ENCODE data around the gene HOXA6. TPM values are rescaled to one million over a fixed set of nuclear protein-coding genes. Genes with fewer than 3 reads are reported as not detected.

Gene HOXA6
- total RNA-seq, 2 donors from 2014 or later = not detected

DNA sequence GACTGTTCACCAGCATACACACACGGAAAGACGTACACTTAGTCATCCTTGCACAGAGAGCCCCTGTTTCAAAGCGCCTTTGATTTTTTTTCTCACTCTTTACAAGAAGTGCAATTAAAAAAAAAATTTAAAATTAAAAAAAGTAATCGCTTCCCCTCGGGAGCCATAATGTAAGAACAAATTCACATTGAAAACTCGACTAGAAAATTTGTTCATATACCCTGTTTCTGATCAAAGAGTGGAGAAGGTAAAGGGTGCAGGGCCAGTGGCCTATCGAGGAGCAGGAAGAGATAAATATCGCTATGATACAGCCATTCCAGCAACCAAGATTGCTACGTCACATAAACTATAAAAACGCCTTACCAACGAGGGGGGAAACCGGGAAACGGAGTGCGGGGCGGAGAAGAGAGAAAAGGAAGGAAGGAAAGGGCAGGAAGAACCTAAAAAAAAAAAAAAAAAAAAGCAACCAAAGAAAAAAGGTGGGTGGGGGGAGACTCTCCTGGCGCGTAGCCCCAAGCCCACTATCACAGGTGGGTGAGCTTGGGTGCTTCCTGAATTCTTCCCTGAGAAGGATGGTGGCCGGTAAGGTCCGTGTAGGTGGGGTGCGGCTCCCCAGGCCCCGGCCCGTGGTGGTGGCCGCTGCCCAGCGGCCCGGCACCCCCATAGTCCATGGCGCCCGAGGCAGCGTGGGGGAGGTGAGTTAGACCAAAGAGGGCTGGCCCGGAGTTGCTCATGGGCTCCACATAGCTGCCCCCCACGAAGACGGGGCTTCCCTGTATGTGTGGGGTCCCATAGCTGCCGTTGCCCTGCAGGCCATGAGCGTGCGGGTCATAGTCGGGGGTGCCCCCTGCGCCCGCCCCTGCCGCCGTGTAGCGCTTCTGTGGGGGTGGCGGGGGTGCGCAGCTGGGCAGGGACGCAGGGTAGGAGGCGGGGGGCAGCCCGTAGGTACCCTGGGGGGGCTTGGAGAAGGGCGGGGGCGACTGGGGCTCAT, 39.9 kb downstream of the HOXA6 start:
- intact Hi-C loops (cut with DNase I) = no loop called here
- ATAC-seq (peak in 1 of 2 donors; percentile 12), DNase-seq (no peak)

DNA sequence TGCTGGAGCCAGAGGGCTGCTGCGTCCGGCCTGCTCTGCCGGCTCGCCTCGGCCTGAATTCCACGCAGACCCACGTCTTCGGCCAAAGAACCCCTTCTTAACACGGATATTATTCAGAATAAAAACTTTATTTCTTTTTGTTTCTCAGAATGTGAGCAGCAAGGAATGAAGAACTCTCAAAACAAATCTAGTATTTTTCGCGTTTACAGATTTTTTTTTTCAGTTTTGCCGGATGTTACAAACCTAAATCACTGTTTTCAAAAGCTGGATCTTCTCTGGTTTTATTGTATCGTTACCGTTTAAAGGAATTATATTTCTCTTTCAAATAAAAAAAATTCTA, 40.7 kb downstream of the HOXA6 start:
- intact Hi-C loops (cut with DNase I) = no loop called here
- DNase-seq = no peak
- ATAC-seq = no peak

- no peak for DNase-seq
- intact Hi-C loops (cut with DNase I) = no loop called here
- peak in 1 of 2 donors; percentile 27 for ATAC-seq
Observed at GRCh38 chr7:27106181-27106900, 41.2 kb downstream of the HOXA6 start.

- DNase-seq (no peak), ATAC-seq (no peak)
- intact Hi-C loops (cut with DNase I) = no loop called here
Observed at GRCh38 chr7:27105301-27106031, 42.1 kb downstream of the HOXA6 start.

DNA sequence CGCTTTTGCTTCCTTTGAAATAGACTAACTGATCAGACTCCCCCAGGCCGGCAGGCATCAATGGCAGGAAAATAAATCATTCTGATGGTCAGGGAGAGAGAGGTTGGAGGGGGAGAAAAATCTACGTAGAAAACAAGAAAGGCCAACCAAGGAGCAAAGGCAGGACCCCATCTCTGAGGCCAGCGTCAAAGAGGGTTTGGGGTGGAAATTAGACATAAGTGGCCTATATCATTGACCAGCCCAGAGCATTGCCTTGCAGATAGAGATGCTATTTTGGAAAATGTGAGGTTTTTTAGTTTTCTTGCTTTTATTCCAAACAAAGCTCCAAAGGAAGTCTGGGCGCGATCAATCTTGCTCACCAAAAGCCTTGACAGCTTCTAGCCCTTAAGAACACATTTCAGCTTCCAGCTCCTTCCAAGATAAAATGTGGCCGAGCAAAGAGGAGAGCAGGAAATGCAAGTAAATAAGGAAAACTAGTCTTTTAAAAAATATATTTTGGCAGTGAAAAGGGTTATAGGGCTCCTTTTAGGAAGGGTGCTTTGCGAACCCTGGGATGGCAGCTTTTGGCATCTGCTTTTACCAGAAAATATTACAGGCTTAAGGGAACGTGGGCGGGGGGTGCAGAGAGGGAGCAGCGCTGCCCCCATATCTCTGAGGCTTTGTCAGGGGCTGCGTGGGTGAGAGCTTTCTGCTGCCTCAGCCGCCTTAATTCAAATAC, 43.1 kb downstream of the HOXA6 start:
- no peak for DNase-seq
- ATAC-seq = no peak
- intact Hi-C loops (cut with DNase I) = no loop called here

DNA sequence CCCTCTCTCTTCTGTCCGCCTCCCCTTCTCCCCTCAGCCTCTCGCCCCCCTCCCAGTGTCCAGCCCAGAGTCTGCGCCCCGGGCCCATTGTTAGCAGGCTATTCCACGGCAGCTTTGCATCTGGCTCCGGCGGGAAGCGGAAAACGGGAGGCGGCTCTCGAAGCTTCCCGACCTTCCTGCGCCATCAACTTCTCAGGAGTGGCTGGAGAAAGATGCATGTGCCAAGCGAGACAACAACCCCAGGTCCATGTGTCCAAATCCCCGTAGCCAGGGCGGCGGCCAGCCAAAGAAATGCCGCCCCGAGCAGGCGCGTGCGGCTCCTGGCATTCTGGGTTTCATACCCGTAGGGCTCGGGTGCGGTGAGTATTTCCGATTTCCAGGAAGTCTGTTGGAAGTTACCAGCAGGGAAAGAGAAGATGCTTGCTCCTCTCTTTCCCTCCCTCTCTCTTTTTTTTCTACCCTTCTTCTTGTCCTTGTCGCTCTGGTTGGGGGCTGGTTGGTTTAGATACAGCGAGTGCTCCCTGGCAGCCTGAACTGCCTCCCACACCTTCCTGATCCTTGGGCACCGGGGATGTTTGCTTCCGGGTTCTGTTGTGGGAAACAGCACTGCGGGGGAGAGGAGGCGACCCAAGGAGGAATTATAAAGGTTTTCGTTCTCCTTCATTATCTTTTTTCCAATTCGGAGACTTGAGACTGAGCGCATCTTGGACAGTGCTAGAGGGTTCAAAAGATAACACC, 43.9 kb downstream of the HOXA6 start:
- DNase-seq (no peak), ATAC-seq (no peak)
- intact Hi-C loops (cut with DNase I) = no loop called here

DNA sequence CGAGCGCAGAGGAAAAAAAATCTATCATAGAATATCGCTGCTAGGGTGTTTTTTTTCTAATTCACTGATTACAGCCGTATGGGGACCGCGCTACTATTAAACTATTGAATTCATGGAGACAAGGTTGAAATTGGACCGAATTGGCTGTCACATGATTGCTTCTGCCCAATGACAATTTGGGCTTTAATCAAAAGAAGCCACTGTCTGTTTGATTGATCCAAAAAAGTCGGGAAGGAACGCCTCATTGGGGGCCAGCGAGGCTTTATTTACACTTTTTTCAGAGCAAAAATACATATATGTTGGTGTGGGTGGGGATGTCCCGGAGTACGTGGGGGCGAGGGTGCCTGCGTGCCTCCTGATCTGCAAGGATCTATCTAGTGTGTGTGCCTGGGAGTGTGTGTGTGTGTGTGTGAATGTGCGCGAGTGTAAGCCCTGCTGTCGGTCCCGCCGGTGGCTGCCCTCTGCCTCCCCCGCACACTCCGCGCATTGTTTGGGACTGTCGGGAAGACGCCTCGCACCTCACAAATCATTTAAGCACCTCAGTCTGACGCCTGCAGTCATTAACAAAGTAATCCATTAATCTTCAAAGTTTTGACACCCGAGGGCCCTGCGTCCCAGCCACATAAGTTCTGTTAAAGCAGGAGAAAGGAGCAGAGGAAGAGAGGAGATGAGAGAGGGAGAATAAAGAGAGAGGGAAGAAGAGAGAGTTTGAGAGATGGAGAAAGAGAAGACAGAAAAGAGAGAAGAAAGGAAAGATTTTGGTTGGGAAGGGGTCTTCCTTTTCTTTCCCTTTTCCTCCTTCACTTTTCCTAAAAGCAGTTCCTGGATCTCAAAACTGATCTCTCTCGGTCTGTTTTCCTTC, 44.8 kb downstream of the HOXA6 start, which contains the start of gene HOXA2:
TSS of gene HOXA2 (minus strand) at position 103 of the 862 bp plus-strand sequence. CDS start 183 bp downstream, outside the sequence.
- DNase-seq (no peak), ATAC-seq (no peak)
- intact Hi-C loops (cut with DNase I) = no loop called here

GRCh38 chr7:27101957-27102580, 45.5 kb downstream of the HOXA6 start:
- no peak for DNase-seq
- no peak for ATAC-seq
- intact Hi-C loops (cut with DNase I) = no loop called here

DNA sequence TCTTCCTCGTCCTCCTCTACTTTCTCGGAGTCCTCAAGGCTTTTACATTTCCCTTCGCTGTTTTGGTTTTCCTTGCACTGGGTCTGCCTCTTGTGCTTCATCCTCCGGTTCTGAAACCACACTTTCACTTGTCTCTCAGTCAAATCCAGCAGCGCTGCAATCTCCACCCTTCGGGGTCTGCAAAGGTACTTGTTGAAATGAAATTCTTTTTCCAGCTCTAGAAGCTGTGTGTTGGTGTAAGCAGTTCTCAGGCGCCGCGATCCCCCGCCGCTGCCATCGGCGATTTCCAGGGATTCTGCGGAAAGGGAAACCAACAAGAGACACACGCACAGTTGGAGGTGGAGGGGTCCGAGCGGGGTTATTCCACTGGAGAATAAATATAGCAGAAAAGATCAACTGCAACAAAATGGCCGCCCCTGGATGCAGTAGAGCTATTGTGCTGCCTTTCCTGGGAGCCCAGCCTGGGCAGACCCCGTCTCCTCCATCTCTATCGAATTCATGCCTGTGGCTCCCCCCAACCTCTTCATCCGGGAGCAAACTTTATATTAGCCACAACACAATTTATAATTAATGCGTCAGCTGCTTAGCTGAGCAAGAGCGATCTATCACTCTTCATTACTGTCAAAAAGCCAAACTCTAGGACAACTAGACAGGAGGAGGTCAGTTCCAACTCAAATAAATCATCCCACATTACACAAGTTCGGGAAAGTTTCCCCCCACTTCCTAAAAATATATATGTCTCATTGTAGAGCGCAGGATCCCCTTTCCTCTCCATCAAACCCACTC, 46.2 kb downstream of the HOXA6 start:
- ATAC-seq = no peak

GRCh38 chr7:27100694-27101170, 46.8 kb downstream of the HOXA6 start:
- ATAC-seq (no peak), DNase-seq (no peak)
- intact Hi-C loops (cut with DNase I) = no loop called here

More for the DNA sequence above, 46.2 kb downstream of the HOXA6 start:
- DNase-seq = no peak
- intact Hi-C loops (cut with DNase I) = no loop called here

DNA sequence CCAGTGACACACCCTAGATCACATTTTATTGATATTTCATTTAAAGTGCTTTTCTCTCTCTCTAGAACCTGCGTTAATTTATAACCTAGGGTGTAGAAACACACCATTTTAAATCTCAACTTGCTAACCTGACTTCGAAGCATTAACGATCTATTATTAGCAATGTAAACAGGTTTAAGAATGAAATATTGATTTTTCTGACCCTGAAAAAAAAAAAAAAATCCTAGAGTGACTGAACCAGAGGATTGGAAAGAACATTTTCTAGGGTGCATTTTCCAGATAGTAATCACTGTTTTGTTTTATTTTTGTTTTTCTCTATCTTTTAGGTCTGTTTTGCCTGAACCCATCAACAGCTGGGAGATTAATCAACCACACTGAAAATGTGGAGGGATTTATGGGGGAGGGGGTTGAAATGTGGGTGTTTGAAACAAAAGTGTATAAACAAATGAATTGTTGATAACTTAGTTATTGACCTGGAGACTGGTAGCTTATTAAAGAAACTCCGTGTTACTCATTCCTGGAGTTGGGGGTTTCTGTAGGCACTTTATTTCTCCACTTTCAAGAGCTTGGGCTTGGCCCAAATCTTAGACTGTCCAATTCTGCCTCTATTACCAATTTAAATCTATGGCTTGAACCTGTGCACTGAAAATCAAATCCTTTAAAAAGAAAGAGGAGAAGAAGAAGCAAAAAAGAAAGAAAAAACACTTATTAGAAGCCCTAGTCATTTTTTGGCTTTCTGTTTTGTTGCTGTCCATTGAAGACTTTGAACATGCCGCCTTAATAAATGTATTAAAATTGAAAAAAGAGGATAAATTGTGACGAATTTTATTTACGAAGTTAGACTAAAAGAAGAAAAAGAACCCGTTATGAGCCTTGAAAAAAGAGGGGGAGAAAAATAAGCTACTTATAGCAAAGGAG, 47.9 kb downstream of the HOXA6 start:
- intact Hi-C loops (cut with DNase I) = no loop called here
- ATAC-seq = no peak
- DNase-seq = no peak

DNA sequence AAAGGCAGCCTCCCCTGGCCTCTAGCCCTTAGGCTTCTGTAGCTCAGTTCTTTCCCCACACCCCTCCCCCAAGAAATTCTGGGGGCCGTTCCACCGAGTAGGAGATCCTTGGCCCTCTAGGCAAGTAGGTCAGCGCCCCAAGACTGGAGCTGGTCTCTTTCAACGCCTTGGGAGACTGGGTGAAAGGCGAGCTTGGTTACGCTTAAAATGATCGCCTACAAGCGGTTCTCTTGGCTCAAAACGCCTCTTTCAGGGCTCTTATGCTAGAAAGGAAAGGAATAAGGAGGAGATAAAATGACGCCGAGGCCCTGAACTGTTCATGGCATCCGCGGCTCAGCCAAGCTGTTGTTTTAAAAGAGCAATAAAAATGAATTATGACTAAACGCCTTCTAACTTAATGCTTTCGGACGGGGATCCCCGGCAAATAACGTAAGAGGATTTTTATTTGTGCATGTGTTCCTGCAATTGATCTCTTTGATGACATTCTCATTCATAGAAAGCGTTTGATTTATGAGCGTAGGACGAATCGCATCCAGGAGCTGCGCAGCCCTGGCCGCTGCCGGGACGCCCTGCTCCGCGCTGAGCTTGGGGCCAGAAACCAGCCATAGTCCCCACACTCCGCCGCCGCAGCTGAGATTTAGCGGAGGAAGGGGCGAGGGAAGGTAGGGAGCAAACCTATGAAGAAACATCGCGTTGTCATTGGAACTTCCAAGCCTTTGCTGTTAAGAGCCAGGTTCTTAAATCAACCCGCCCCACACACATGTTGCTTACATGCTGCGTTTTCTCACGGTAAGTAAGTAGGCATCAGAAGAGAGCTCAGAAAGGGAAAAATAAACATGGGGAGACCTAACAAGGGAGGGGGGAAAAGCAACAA, 48.8 kb downstream of the HOXA6 start:
- ATAC-seq (no peak), DNase-seq (no peak)
- intact Hi-C loops (cut with DNase I) = no loop called here

DNA sequence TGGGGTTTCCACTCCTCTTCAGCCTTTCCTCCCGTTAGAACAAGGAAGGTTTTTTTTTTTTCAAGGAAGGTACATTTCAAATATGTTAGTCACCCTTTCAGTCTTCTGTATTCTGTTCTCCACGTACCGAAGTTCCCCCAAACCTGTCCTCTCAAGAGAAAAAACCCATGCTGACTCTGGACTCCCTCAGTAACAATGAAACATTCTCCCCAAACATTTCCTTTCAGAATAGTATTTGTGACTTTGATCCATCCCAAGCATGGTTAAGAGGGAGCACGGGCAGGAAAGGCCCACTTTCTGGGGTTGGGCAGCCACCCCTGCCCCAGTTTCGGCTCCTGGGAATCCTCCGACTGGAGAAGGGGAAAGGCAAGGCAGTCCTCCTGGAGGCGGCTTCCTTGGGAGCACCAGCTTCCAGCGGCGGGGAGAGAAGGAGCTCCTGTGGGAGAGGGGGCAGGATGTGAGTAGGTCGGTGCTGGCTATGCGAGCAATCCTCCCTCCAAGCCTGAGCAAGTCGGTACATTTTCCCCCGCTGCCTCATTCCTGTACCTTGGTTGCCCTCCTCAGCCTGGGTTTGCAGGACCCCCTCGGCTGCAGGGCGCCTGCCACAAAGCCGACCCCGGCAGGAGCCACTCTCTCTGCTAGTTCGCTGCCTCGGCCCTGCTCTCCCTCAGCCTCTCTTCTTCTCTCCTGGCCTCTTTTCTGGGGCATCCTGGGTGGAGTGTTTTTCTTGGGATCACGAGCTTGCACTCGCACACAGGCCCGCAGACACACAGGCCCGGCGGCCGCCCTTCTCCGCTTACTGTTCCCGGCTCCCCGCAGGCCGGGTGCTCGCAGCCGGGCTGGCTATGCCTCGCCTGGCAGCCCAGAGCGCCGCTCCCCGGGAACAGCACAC, 49.6 kb downstream of the HOXA6 start:
- intact Hi-C loops (cut with DNase I) = no loop called here
- no peak for ATAC-seq
- no peak for DNase-seq
